ENCODE data around the gene ERCC3.
A peak's percentile ranks its signal among the peaks of the same experiment; 100 is the strongest.

Gene ERCC3

GRCh38 chr2:127293748-127294562 is at the start of gene ERCC3:
ERCC3 (minus strand) TSS chr2:127294144; CDS start chr2:127294081, 63 bp downstream.
- no peak for TF ChIP-seq CTCF (conservative IDR thresholded peaks at IDR 0.05)
- H3K27ac ChIP-seq = peak within 1 kb of the TSS; percentile 80

- no peak overlapping the region for H3K27ac ChIP-seq
- TF ChIP-seq CTCF (conservative IDR thresholded peaks at IDR 0.05) = no peak
These were observed 49.3 kb upstream of the ERCC3 start for GRCh38 chr2:127343277-127343676.

- TF ChIP-seq CTCF (conservative IDR thresholded peaks at IDR 0.05) = no peak
- no peak overlapping the region for H3K27ac ChIP-seq
These were observed 48.2 kb upstream of the ERCC3 start for GRCh38 chr2:127342101-127342500.

GRCh38 chr2:127332335-127332734 is 38.4 kb upstream of the ERCC3 start:
- H3K27ac ChIP-seq = no peak overlapping the region
- TF ChIP-seq CTCF (conservative IDR thresholded peaks at IDR 0.05) = no peak

- TF ChIP-seq CTCF (conservative IDR thresholded peaks at IDR 0.05) = no peak
These were observed 36.8 kb upstream of the ERCC3 start for GRCh38 chr2:127330753-127331152.

GRCh38 chr2:127326289-127326945 is 32.5 kb upstream of the ERCC3 start:
- no peak for TF ChIP-seq CTCF (conservative IDR thresholded peaks at IDR 0.05)
- no peak overlapping the region for H3K27ac ChIP-seq

More at GRCh38 chr2:127330753-127331152, 36.8 kb upstream of the ERCC3 start:
- H3K27ac ChIP-seq = no peak overlapping the region

GRCh38 chr2:127324635-127325034 is 30.7 kb upstream of the ERCC3 start:
- H3K27ac ChIP-seq = no peak overlapping the region
- peak; percentile 71 for TF ChIP-seq CTCF (conservative IDR thresholded peaks at IDR 0.05)

Measured in VCaP (cell line).